HepG2 (cell line): Measurements from ENCODE around the gene VPS54. TPM values are rescaled to one million over a fixed set of nuclear protein-coding genes. Genes with fewer than 3 reads are reported as not detected.
A peak's percentile ranks its signal among the peaks of the same experiment; 100 is the strongest.

Experiments
- ATAC-seq: fragments of 200-7000 bp; cut with Tn5 transposase; 3 replicates; pipeline ENCODE4 v1.9.1; 2020; ENCODE audit warnings: mild to moderate bottlenecking, moderate library complexity
- BruUV-seq: library from RNA; stranded (reverse); fragments of 400-500 nt; replicated peaks from 2 replicates; lab custom pipeline; 2021; lab: Mats Ljungman, UMichigan
- CTCF ChIA-PET: fragments of 300-600 bp; formaldehyde crosslinking; extraction: SDS; loops from one replicate; lab custom pipeline; 2021; ENCODE audit warnings: low total read pairs, inconsistent platforms, low intra/inter-chr PET ratio; lab: Yijun Ruan, JAX
- POLR2A ChIA-PET: fragments of 350-600 bp; sonication (Branson Sonifier 250); formaldehyde crosslinking; loops from one replicate; lab custom pipeline; 2020; ENCODE audit warnings: antibody characterized with exemption, inconsistent platforms; lab: Yijun Ruan, JAX
- DNase-seq: peaks from one replicate; pipeline ENCODE4 v3.0.0-alpha.2; 2015; ENCODE audit warnings: low spot score
- FAIRE-seq: peaks from 3 replicates; lab custom pipeline; 2011; peaks lifted over from hg19 to GRCh38; lab: Jason Lieb, UNC
- H2AFZ ChIP-seq: one replicate; pipeline ENCODE4 v1.6.1; 2011; ENCODE audit warnings: low read length, inconsistent platforms
- H3K27ac ChIP-seq: fragments of 300-600 bp; 3 replicates; pipeline ENCODE4 v1.8.0; 2011; ENCODE audit warnings: mixed run types, mild to moderate bottlenecking, mixed read lengths, low read length, inconsistent platforms; ENCODE audit not compliant: insufficient read depth; ENCODE audit errors: extremely low read length
- H3K27me3 ChIP-seq, 2 experiments: fragments of 200-600 bp in 1 of 2; 2 replicates in 1 of 2; 3 replicates in 1 of 2; pipeline versions ENCODE4 v1.6.0 to v1.8.0; 2011; ENCODE audit warnings: low read length in 2 of 2, mild to moderate bottlenecking in 2 of 2, moderate library complexity in 2 of 2, inconsistent platforms in 1 of 2; ENCODE audit not compliant: insufficient read depth in 2 of 2, control insufficient read depth in 1 of 2
- H3K36me3 ChIP-seq, 2 experiments: fragments of 200-600 bp in 1 of 2; replicated peaks in 1 of 2; 2 replicates in 1 of 2; 3 replicates in 1 of 2; pipeline versions ENCODE4 v1.5.1 to v1.8.0; 2011; ENCODE audit warnings: low read length in 2 of 2, inconsistent platforms in 1 of 2; ENCODE audit not compliant: insufficient read depth in 2 of 2, control insufficient read depth in 1 of 2
- H3K4me1 ChIP-seq: 2 replicates; pipeline ENCODE4 v1.5.1; 2012; ENCODE audit warnings: low read length, inconsistent platforms; ENCODE audit not compliant: insufficient read depth
- H3K4me2 ChIP-seq: 2 replicates; pipeline ENCODE4 v1.6.0; 2011; ENCODE audit warnings: low read depth, low read length, inconsistent platforms
- H3K4me3 ChIP-seq, 3 experiments: fragments of 200-600 bp in 1 of 3; sonication (generic), shearing (Covaris generic) in 1 of 3; replicated peaks in 1 of 3; 2 replicates each; pipeline ENCODE4 v1.5.1; 2011 to 2016; ENCODE audit warnings: low read length in 3 of 3, inconsistent platforms in 2 of 3, low read depth in 2 of 3, mild to moderate bottlenecking in 2 of 3, control low read depth in 1 of 3, mixed read lengths in 1 of 3; ENCODE audit not compliant: insufficient read depth in 1 of 3
- H3K79me2 ChIP-seq: one replicate; pipeline ENCODE4 v1.6.1; 2011; ENCODE audit warnings: low read length, inconsistent platforms; ENCODE audit not compliant: insufficient read depth
- H3K9ac ChIP-seq: 2 replicates; pipeline ENCODE4 v1.6.0; 2011; ENCODE audit warnings: mild to moderate bottlenecking, low read depth, low read length, inconsistent platforms; ENCODE audit not compliant: insufficient read depth
- H3K9me3 ChIP-seq: 2 replicates; pipeline ENCODE4 v1.5.1; 2012; ENCODE audit warnings: mild to moderate bottlenecking, low read length
- H4K20me1 ChIP-seq: 2 replicates; pipeline ENCODE4 v1.6.0; 2011; ENCODE audit warnings: inconsistent platforms, mild to moderate bottlenecking, low read length, moderate library complexity; ENCODE audit not compliant: insufficient read depth
- ATF1 ChIP-seq: IDR thresholded peaks from 2 replicates; pipeline ENCODE4 v1.6.1; 2016; ENCODE audit warnings: mild to moderate bottlenecking, control low read depth
- CBX5 ChIP-seq: sonication (generic); formaldehyde crosslinking; IDR thresholded peaks from 2 replicates; pipeline ENCODE4 v1.4.0; 2020; ENCODE audit warnings: missing genetic modification reagents, borderline replicate concordance
- HNF4A ChIP-seq: sonication (generic); formaldehyde crosslinking; IDR thresholded peaks from 2 replicates; pipeline ENCODE4 v1.4.0; 2020; ENCODE audit warnings: missing genetic modification reagents
- MAF1 ChIP-seq: sonication (generic); formaldehyde crosslinking; IDR thresholded peaks from 2 replicates; pipeline ENCODE4 v1.5.0; 2020; ENCODE audit warnings: missing genetic modification reagents, borderline replicate concordance
- MAFF ChIP-seq: IDR thresholded peaks from 2 replicates; pipeline ENCODE4 v1.6.1; 2011; ENCODE audit warnings: low read depth, low read length, improper control_type of control experiment
- MAFK ChIP-seq, 2 experiments: IDR thresholded peaks in 1 of 2; conservative IDR thresholded peaks in 1 of 2; 2 replicates each; pipeline ENCODE4 v1.6.1; 2011; ENCODE audit warnings: improper control_type of control experiment in 2 of 2, low read length in 2 of 2
- NONO ChIP-seq, 2 experiments: fragments of 450-650 bp in 1 of 2; sonication (generic) in 1 of 2; formaldehyde crosslinking in 1 of 2; IDR thresholded peaks in 1 of 2; conservative IDR thresholded peaks in 1 of 2; 2 replicates each; pipeline versions ENCODE4 v1.6.1 to v1.8.0; 2017 to 2022; ENCODE audit warnings: mild to moderate bottlenecking in 1 of 2, missing genetic modification reagents in 1 of 2, moderate library complexity in 1 of 2
- ZBTB38 ChIP-seq: sonication (generic); formaldehyde crosslinking; IDR thresholded peaks from 2 replicates; pipeline ENCODE4 v1.5.1; 2020; ENCODE audit warnings: mild to moderate bottlenecking, missing genetic modification reagents
- ZNF232 ChIP-seq: sonication (generic); formaldehyde crosslinking; IDR thresholded peaks from 2 replicates; pipeline ENCODE4 v1.4.0; 2020; ENCODE audit warnings: missing genetic modification reagents, borderline replicate concordance
- ZNF598 ChIP-seq: sonication (generic); formaldehyde crosslinking; IDR thresholded peaks from 2 replicates; pipeline ENCODE4 v1.5.1; 2020; ENCODE audit warnings: mild to moderate bottlenecking, missing genetic modification reagents, borderline replicate concordance
- WGBS: methylation state at CpG from one replicate; pipeline ENCODE4 v1.1.6; 2017; ENCODE audit warnings: low lambda C conversion rate; 5-methylcytosine and 5-hydroxymethylcytosine counted together
- in situ Hi-C: cut with HindIII; loops from 2 replicates; pipeline ENCODE4 v1.10.0; 2017; ENCODE audit warnings: low pct_unique_long_range_greater_than_20kb; ENCODE audit not compliant: extremely low pct_ligation_motif_present
- intact Hi-C: fragments of 100-400 bp; cut with micrococcal nuclease; formaldehyde crosslinking; loops from one replicate; pipeline ENCODE4 v1.10.0; 2022; ENCODE audit not compliant: unreplicated experiment
- polyA plus RNA-seq, 8 experiments: library from polyadenylated mRNA; depleted of rRNA in 3 of 8; stranded (reverse) in 7 of 8; unstranded in 1 of 8; fragments of >200 nt; fragmentation: Illumina TruSeq in 4 of 8; extraction: Trizol in 4 of 8; gene quantifications; 2 replicates each; pipeline versions ENCODE4 v1.2.1 to v1.2.3, GENCODE V29; 2011 to 2016; ENCODE audit warnings: low read depth in 4 of 8, missing spikeins in 1 of 8, mixed read lengths in 1 of 8; ENCODE audit not compliant: insufficient read depth in 1 of 8
- total RNA-seq, 5 experiments: library from RNA; depleted of rRNA; stranded (reverse); fragments of >200 nt; fragmentation: Illumina TruSeq; extraction: Trizol; gene quantifications; 2 replicates each; pipeline ENCODE4 v1.2.3, GENCODE V29; 2016; ENCODE audit warnings: low read depth in 1 of 5
- TF ChIP-seq, protein P1 (sequence below): sonication (generic); IDR thresholded peaks from 2 replicates; pipeline ENCODE4 v1.6.1; 2016; ENCODE audit warnings: low read depth, borderline replicate concordance
- TF ChIP-seq, protein P2 (sequence below): sonication (generic); formaldehyde crosslinking; IDR thresholded peaks from 2 replicates; pipeline ENCODE4 v1.4.0; 2020; ENCODE audit warnings: missing genetic modification reagents, mild to moderate bottlenecking, borderline replicate concordance

The VPS54 gene
- total and polyA plus RNA-seq, 2 of the 13 experiments (the other 11 are each of a cell fraction or from before 2014, with no cell fraction given), result 64.7 to 77.5 TPM

GRCh38 chr2:64012115-64012514, 7.1 kb downstream of the VPS54 start:
- H3K79me2 ChIP-seq, result peaks cover 98% of the 10 kb centered on the region
- H3K4me3 ChIP-seq, result no peak overlapping the region
- intact Hi-C loops (no loop called here), in situ Hi-C loops (no loop called here)
- H3K27me3 ChIP-seq, result no peaks in the 10 kb centered on the region
- no peak overlapping the region for H2AFZ ChIP-seq
- 92% methylated on average over 2 of the region's 2 CpGs for WGBS
- CTCF ChIA-PET, result no interaction called here
- peaks cover 92% of the 10 kb centered on the region for H3K4me1 ChIP-seq
- H3K4me2 ChIP-seq, result no peak overlapping the region
- ATAC-seq, result no peak
- H3K9me3 ChIP-seq, result no peaks in the 10 kb centered on the region
- DNase-seq, result no peak
- no peak for FAIRE-seq
- peaks cover 65% of the 10 kb centered on the region for H4K20me1 ChIP-seq
- no TSS peak for BruUV-seq
- TF ChIP-seq MAFK (conservative IDR thresholded peaks at IDR 0.05 in 1 of 2, IDR thresholded peaks at IDR 0.05 in 1 of 2; ENCODE audit: low read length in 2 of 2) (peak; percentile 24 to 61; a peak in 2 of 4 replicates), MAF1 (CRISPR knock-in tag) (no peak), ATF1 (CRISPR knock-in tag) (no peak), CBX5 (no peak), MAFF (peak; percentile 66), NONO (IDR thresholded peaks at IDR 0.05) (no peak), NONO (CRISPR knock-in tag; conservative IDR thresholded peaks at IDR 0.05) (no peak)
- TF ChIP-seq, all 625 proteins: peak for 2
- H3K27ac ChIP-seq, result no peak overlapping the region
- POLR2A ChIA-PET, result interaction anchor here (0.9 to 1.4 kb wide), 2 partner anchors 8 to 11 kb away, joined by 3 read pairs; no protein-coding TSS in a partner anchor
- peaks cover 5 to 29% of the 10 kb centered on the region in 2 experiments for H3K36me3 ChIP-seq
- no peak overlapping the region for H3K9ac ChIP-seq

GRCh38 chr2:64008434-64009009, 10.7 kb downstream of the VPS54 start:
- CTCF ChIA-PET, result no interaction called here
- no peak for FAIRE-seq
- no peak for TF ChIP-seq ZNF232 (CRISPR knock-in tag)
- peak; percentile 12; the same call in 1 of the 2 replicates for TF ChIP-seq ZBTB38
- TF ChIP-seq, protein P1, sequence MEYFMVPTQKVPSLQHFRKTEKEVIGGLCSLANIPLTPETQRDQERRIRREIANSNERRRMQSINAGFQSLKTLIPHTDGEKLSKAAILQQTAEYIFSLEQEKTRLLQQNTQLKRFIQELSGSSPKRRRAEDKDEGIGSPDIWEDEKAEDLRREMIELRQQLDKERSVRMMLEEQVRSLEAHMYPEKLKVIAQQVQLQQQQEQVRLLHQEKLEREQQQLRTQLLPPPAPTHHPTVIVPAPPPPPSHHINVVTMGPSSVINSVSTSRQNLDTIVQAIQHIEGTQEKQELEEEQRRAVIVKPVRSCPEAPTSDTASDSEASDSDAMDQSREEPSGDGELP, result peak; percentile 64; the same call in 1 of the 2 replicates
- peak; percentile 8; the same call in 1 of the 2 replicates for TF ChIP-seq HNF4A (CRISPR knock-in tag)
- TF ChIP-seq, protein P2, sequence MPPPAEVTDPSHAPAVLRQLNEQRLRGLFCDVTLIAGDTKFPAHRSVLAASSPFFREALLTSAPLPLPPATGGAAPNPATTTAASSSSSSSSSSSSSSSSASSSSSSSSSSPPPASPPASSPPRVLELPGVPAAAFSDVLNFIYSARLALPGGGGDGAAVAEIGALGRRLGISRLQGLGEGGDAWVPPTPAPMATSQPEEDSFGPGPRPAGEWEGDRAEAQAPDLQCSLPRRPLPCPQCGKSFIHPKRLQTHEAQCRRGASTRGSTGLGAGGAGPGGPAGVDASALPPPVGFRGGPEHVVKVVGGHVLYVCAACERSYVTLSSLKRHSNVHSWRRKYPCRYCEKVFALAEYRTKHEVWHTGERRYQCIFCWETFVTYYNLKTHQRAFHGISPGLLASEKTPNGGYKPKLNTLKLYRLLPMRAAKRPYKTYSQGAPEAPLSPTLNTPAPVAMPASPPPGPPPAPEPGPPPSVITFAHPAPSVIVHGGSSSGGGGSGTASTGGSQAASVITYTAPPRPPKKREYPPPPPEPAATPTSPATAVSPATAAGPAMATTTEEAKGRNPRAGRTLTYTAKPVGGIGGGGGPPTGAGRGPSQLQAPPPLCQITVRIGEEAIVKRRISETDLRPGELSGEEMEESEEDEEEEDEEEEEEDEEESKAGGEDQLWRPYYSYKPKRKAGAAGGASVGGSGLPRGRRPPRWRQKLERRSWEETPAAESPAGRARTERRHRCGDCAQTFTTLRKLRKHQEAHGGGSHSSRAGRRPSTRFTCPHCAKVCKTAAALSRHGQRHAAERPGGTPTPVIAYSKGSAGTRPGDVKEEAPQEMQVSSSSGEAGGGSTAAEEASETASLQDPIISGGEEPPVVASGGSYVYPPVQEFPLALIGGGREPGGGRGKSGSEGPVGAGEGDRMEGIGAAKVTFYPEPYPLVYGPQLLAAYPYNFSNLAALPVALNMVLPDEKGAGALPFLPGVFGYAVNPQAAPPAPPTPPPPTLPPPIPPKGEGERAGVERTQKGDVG (CRISPR knock-in tag), result 0 out of 2 replicates have a peak, but pooled peaks have one; percentile 20
- TF ChIP-seq ZNF598 (CRISPR knock-in tag), result no peak

More at GRCh38 chr2:64008434-64009009, 10.7 kb downstream of the VPS54 start:
- peaks cover 61% of the 10 kb centered on the region for H4K20me1 ChIP-seq
- no peak overlapping the region for H3K4me3 ChIP-seq
- intact Hi-C loops, result no loop called here
- H3K9ac ChIP-seq, result no peak overlapping the region
- peaks cover 96% of the 10 kb centered on the region for H3K79me2 ChIP-seq
- in situ Hi-C loops, result no loop called here
- H3K36me3 ChIP-seq, result peaks cover 5 to 36% of the 10 kb centered on the region in 2 experiments
- no peaks in the 10 kb centered on the region for H3K9me3 ChIP-seq
- POLR2A ChIA-PET, result interaction anchor here (1.6 kb wide), 1 partner anchor 14 kb away, joined by 3 read pairs; no protein-coding TSS in a partner anchor
- DNase-seq (no peak), ATAC-seq (peak; percentile 49; the same call in 2 of the 3 replicates)
- H2AFZ ChIP-seq, result no peak overlapping the region
- 98% methylated on average over 4 of the region's 4 CpGs for WGBS
- H3K4me1 ChIP-seq, result peaks cover 74% of the 10 kb centered on the region
- no peak overlapping the region for H3K27ac ChIP-seq
- H3K4me2 ChIP-seq, result no peak overlapping the region
- H3K27me3 ChIP-seq, result no peaks in the 10 kb centered on the region
- no TSS peak for BruUV-seq
